NB4 (cell line): ENCODE measurements around the gene ARSI.
A peak's percentile ranks its signal among the peaks of the same experiment; 100 is the strongest.

Source experiments
- DNase-seq: peaks from one replicate; pipeline ENCODE4 v3.0.0; 2010; ENCODE audit warnings: low read depth
- H3K4me3 ChIP-seq: one replicate; pipeline ENCODE4 v1.5.1; 2011; ENCODE audit warnings: mild to moderate bottlenecking, low read depth, low read length, moderate library complexity
- CTCF ChIP-seq: IDR thresholded peaks from one replicate; pipeline ENCODE4 v1.5.1; 2012; ENCODE audit warnings: low read depth, low read length
- MAX ChIP-seq: IDR thresholded peaks from 2 replicates; pipeline ENCODE4 v1.6.1; 2011; ENCODE audit warnings: low read depth, low read length
- MYC ChIP-seq: IDR thresholded peaks from 2 replicates; pipeline ENCODE4 v1.6.1; 2011; ENCODE audit warnings: low read depth, low read length
- POLR2A ChIP-seq: IDR thresholded peaks from 2 replicates; pipeline ENCODE4 v1.6.1; 2011; ENCODE audit warnings: mild to moderate bottlenecking; ENCODE audit not compliant: insufficient read length; ENCODE audit errors: extremely low read depth

Gene ARSI

GRCh38 chr5:150321211-150321610 is 18.5 kb upstream of the ARSI start:
- no peak for TF ChIP-seq POLR2A
- no peak for TF ChIP-seq MYC
- TF ChIP-seq MAX: no peak
- TF ChIP-seq CTCF: no peak
- H3K4me3 ChIP-seq: no peak overlapping the region
- DNase-seq: no peak

GRCh38 chr5:150320044-150320613 is 17.4 kb upstream of the ARSI start:
- DNase-seq: peak; percentile 28
- no peak overlapping the region for H3K4me3 ChIP-seq
- TF ChIP-seq CTCF (no peak), MAX (no peak), MYC (no peak), POLR2A (no peak)

- DNase-seq: no peak
Observed at GRCh38 chr5:150319484-150319790, 16.7 kb upstream of the ARSI start.

GRCh38 chr5:150318613-150319483 is 16.1 kb upstream of the ARSI start:
- no peak for DNase-seq
- H3K4me3 ChIP-seq: no peak overlapping the region
- no peak for TF ChIP-seq CTCF
- no peak for TF ChIP-seq MYC
- TF ChIP-seq POLR2A: no peak
- no peak for TF ChIP-seq MAX

More at GRCh38 chr5:150319484-150319790, 16.7 kb upstream of the ARSI start:
- no peak for TF ChIP-seq POLR2A
- no peak for TF ChIP-seq MYC
- TF ChIP-seq CTCF: no peak
- no peak for TF ChIP-seq MAX
- H3K4me3 ChIP-seq: no peak overlapping the region

GRCh38 chr5:150317048-150318003 is 14.6 kb upstream of the ARSI start:
- TF ChIP-seq CTCF (no peak), POLR2A (no peak), MYC (no peak), MAX (no peak)
- peak; percentile 75 for DNase-seq
- H3K4me3 ChIP-seq: no peak overlapping the region
